Breast epithelium (tissue), 3 donors: ENCODE data around the gene HOXD12.

Source experiments
- POLR2A ChIP-seq: fragments of 450-650 bp; IDR thresholded peaks from one replicate; pipeline ENCODE4 v1.6.1; 2016; ENCODE audit warnings: antibody characterized with exemption, mild to moderate bottlenecking, moderate library complexity
- TF ChIP-seq, protein P1 (sequence below), 3 donors: fragments of 450-650 bp; IDR thresholded peaks; one replicate each; pipeline ENCODE4 v1.5.1; 2016 to 2017; ENCODE audit warnings: antibody characterized with exemption in 3 of 3, mild to moderate bottlenecking in 3 of 3, moderate library complexity in 3 of 3

DNA sequence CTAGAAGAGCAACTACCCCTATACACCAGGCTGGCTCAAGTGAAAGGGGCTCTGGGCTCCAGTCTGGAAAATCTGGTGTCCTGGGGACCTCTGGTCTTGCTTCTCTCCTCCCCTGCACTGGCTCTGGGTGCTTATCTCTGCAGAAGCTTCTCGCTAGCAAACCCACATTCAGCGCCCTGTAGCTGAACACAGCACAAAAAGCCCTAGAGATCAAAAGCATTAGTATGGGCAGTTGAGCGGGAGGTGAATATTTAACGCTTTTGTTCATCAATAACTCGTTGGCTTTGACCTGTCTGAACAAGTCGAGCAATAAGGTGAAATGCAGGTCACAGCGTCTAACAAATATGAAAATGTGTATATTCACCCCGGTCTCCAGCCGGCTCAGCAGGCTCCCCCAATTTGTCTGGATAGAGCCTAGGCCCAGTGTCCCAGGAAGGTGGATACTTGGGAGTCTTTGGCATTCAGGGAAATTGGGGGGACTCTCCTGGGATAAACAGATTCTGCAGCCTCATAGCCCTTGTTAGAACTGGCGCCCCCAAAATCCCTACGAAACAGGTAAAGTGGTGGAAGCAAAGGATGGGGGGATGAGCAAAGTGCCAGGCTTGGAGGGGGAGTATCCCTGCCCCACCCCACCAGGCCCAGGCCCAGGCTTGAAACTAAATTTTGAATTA lies 49.3 kb downstream of the HOXD12 start:
- TF ChIP-seq, protein P1, sequence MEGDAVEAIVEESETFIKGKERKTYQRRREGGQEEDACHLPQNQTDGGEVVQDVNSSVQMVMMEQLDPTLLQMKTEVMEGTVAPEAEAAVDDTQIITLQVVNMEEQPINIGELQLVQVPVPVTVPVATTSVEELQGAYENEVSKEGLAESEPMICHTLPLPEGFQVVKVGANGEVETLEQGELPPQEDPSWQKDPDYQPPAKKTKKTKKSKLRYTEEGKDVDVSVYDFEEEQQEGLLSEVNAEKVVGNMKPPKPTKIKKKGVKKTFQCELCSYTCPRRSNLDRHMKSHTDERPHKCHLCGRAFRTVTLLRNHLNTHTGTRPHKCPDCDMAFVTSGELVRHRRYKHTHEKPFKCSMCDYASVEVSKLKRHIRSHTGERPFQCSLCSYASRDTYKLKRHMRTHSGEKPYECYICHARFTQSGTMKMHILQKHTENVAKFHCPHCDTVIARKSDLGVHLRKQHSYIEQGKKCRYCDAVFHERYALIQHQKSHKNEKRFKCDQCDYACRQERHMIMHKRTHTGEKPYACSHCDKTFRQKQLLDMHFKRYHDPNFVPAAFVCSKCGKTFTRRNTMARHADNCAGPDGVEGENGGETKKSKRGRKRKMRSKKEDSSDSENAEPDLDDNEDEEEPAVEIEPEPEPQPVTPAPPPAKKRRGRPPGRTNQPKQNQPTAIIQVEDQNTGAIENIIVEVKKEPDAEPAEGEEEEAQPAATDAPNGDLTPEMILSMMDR (IDR thresholded peaks at IDR 0.05): no peak
- no peak for TF ChIP-seq POLR2A
